ENCODE measurements around the gene METTL9. TPM values are rescaled to one million over a fixed set of nuclear protein-coding genes. Genes with fewer than 3 reads are reported as not detected.

Gene METTL9
- total RNA-seq, 1 donor from 2014 or later: 175 TPM

- no peaks in the 10 kb centered on the region for H3K9me3 Mint-ChIP-seq
- H3K27ac Mint-ChIP-seq (ENCODE audit: unreplicated experiment): no peak overlapping the region
- H3K4me3 Mint-ChIP-seq: no peak overlapping the region
- no peaks in the 10 kb centered on the region for H3K36me3 Mint-ChIP-seq (ENCODE audit: low read depth)
- TF ChIP-seq, protein P1, sequence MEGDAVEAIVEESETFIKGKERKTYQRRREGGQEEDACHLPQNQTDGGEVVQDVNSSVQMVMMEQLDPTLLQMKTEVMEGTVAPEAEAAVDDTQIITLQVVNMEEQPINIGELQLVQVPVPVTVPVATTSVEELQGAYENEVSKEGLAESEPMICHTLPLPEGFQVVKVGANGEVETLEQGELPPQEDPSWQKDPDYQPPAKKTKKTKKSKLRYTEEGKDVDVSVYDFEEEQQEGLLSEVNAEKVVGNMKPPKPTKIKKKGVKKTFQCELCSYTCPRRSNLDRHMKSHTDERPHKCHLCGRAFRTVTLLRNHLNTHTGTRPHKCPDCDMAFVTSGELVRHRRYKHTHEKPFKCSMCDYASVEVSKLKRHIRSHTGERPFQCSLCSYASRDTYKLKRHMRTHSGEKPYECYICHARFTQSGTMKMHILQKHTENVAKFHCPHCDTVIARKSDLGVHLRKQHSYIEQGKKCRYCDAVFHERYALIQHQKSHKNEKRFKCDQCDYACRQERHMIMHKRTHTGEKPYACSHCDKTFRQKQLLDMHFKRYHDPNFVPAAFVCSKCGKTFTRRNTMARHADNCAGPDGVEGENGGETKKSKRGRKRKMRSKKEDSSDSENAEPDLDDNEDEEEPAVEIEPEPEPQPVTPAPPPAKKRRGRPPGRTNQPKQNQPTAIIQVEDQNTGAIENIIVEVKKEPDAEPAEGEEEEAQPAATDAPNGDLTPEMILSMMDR (conservative IDR thresholded peaks at IDR 0.05): no peak
- H3K4me1 Mint-ChIP-seq: peaks cover 38% of the 10 kb centered on the region
- DNase-seq (ENCODE audit: low read depth, low spot score): no peak
- no peaks in the 10 kb centered on the region for H3K27me3 Mint-ChIP-seq (ENCODE audit: low read depth)
Observed at GRCh38 chr16:21610766-21611165, 11.4 kb downstream of the METTL9 start.

- Mint-ChIP-seq H3K36me3 (ENCODE audit: low read depth) (no peaks in the 10 kb centered on the region), H3K4me1 (peaks cover 38% of the 10 kb centered on the region), H3K27me3 (ENCODE audit: low read depth) (no peaks in the 10 kb centered on the region), H3K27ac (ENCODE audit: unreplicated experiment) (no peak overlapping the region), H3K4me3 (no peak overlapping the region), H3K9me3 (no peaks in the 10 kb centered on the region)
- DNase-seq (ENCODE audit: low read depth, low spot score): no peak
- TF ChIP-seq, protein P1 (conservative IDR thresholded peaks at IDR 0.05): no peak
Observed at GRCh38 chr16:21611198-21611555, 11.8 kb downstream of the METTL9 start.

GRCh38 chr16:21611556-21612384 is 12.4 kb downstream of the METTL9 start:
- no peak overlapping the region for H3K4me3 Mint-ChIP-seq
- peaks cover 38% of the 10 kb centered on the region for H3K4me1 Mint-ChIP-seq
- TF ChIP-seq, protein P1 (conservative IDR thresholded peaks at IDR 0.05): no peak
- H3K9me3 Mint-ChIP-seq: no peaks in the 10 kb centered on the region
- DNase-seq (ENCODE audit: low read depth, low spot score): no peak
- H3K36me3 Mint-ChIP-seq (ENCODE audit: low read depth): no peaks in the 10 kb centered on the region
- no peaks in the 10 kb centered on the region for H3K27me3 Mint-ChIP-seq (ENCODE audit: low read depth)
- H3K27ac Mint-ChIP-seq (ENCODE audit: unreplicated experiment): no peak overlapping the region

GRCh38 chr16:21613361-21613760 is 14.0 kb downstream of the METTL9 start:
- H3K4me1 Mint-ChIP-seq: peaks cover 34% of the 10 kb centered on the region
- TF ChIP-seq, protein P1 (conservative IDR thresholded peaks at IDR 0.05): no peak
- no peak overlapping the region for H3K4me3 Mint-ChIP-seq
- H3K27ac Mint-ChIP-seq (ENCODE audit: unreplicated experiment): no peak overlapping the region
- H3K36me3 Mint-ChIP-seq (ENCODE audit: low read depth): peaks cover 2% of the 10 kb centered on the region
- no peaks in the 10 kb centered on the region for H3K27me3 Mint-ChIP-seq (ENCODE audit: low read depth)
- DNase-seq (ENCODE audit: low read depth, low spot score): no peak
- H3K9me3 Mint-ChIP-seq: no peaks in the 10 kb centered on the region

DNA sequence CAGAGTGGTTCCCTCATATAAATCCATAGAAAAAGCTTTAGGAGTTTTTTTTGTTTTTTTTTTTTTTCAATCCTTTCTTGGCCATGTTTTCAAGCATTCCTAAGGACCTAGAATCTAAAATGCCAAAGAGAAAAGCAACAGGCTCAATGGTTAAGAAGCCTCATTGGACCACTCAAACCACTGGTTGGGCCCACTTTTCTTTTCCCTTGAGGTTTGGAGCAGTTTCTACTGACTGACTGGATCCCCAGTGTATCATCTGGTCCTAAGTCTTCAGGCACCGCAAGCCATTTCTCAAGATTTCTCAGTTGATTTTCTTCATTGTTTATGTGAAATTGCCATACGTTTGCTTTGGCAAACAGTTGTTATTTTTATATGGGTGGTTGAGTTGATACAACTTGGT is 14.4 kb downstream of the METTL9 start:
- Mint-ChIP-seq H3K9me3 (no peaks in the 10 kb centered on the region), H3K4me1 (peaks cover 30% of the 10 kb centered on the region), H3K27ac (ENCODE audit: unreplicated experiment) (peak overlapping the region; percentile 8), H3K27me3 (ENCODE audit: low read depth) (no peaks in the 10 kb centered on the region), H3K36me3 (ENCODE audit: low read depth) (peaks cover 2% of the 10 kb centered on the region), H3K4me3 (no peak overlapping the region)
- DNase-seq (ENCODE audit: low read depth, low spot score): no peak
- TF ChIP-seq, protein P1 (conservative IDR thresholded peaks at IDR 0.05): no peak
